Loucy (cell line): Measurements from ENCODE around the gene SPTB.

Experiments used
- H2AFZ ChIP-seq: fragments of 200-600 bp; sonication (generic); 2 replicates; pipeline ENCODE4 v1.6.0; 2016; ENCODE audit warnings: antibody characterized with exemption, mild to moderate bottlenecking, low read length, moderate library complexity
- H3F3A ChIP-seq: fragments of 200-600 bp; 2 replicates; pipeline ENCODE4 v1.6.0; 2016; ENCODE audit warnings: antibody characterized with exemption, low read depth, mild to moderate bottlenecking
- H3K27me3 ChIP-seq: fragments of 200-600 bp; sonication (generic); 2 replicates; pipeline ENCODE4 v1.6.1; 2014; ENCODE audit warnings: low read length, mild to moderate bottlenecking; ENCODE audit not compliant: insufficient read depth, poor library complexity, severe bottlenecking
- H3K36me3 ChIP-seq: fragments of 200-600 bp; sonication (generic); 2 replicates; pipeline ENCODE4 v1.6.1; 2016; ENCODE audit warnings: low read length; ENCODE audit not compliant: insufficient read depth
- H3K4me1 ChIP-seq: fragments of 200-600 bp; sonication (generic); 2 replicates; pipeline ENCODE4 v1.5.1; 2014; ENCODE audit warnings: low read length, mild to moderate bottlenecking; ENCODE audit not compliant: insufficient read depth, poor library complexity, severe bottlenecking
- H3K4me2 ChIP-seq: fragments of 200-600 bp; sonication (generic); 2 replicates; pipeline ENCODE4 v1.6.0; 2014; ENCODE audit warnings: antibody characterized with exemption, low read length, low read depth, mild to moderate bottlenecking; ENCODE audit not compliant: poor library complexity, severe bottlenecking
- H3K4me3 ChIP-seq: fragments of 200-600 bp; sonication (generic); 2 replicates; pipeline ENCODE4 v1.5.1; 2014; ENCODE audit warnings: low read length, mild to moderate bottlenecking, mixed read lengths; ENCODE audit not compliant: poor library complexity, severe bottlenecking
- H3K79me2 ChIP-seq: fragments of 200-600 bp; sonication (generic); 2 replicates; pipeline ENCODE4 v1.6.1; 2014; ENCODE audit warnings: low read length; ENCODE audit not compliant: insufficient read depth
- H3K9ac ChIP-seq: fragments of 200-600 bp; sonication (generic); 2 replicates; pipeline ENCODE4 v1.6.0; 2014; ENCODE audit warnings: mild to moderate bottlenecking, low read depth, low read length, moderate library complexity; ENCODE audit not compliant: poor library complexity, severe bottlenecking
- H3K9me2 ChIP-seq: fragments of 200-600 bp; sonication (generic); replicated peaks from 2 replicates; pipeline ENCODE4 v1.6.1; 2016; ENCODE audit warnings: low read depth, low read length, mixed read lengths
- H3K9me3 ChIP-seq: fragments of 200-600 bp; sonication (generic); 2 replicates; pipeline ENCODE4 v1.6.1; 2014; ENCODE audit warnings: mild to moderate bottlenecking, antibody characterized with exemption, low read length, low read depth; ENCODE audit not compliant: insufficient read depth
- H4K20me1 ChIP-seq: fragments of 200-600 bp; sonication (generic); 2 replicates; pipeline ENCODE4 v1.6.0; 2014; ENCODE audit warnings: antibody characterized with exemption, low read length, mild to moderate bottlenecking; ENCODE audit not compliant: insufficient read depth, poor library complexity, severe bottlenecking
- EZH2phosphoT487 ChIP-seq: fragments of 200-600 bp; IDR thresholded peaks from 2 replicates; pipeline ENCODE4 v1.6.1; 2018; ENCODE audit warnings: antibody characterized with exemption, mild to moderate bottlenecking, moderate library complexity, borderline replicate concordance
- TF ChIP-seq, protein P1 (sequence below): fragments of 200-600 bp; sonication (generic); conservative IDR thresholded peaks from 2 replicates; pipeline ENCODE4 v1.5.1; 2014; ENCODE audit warnings: mild to moderate bottlenecking, antibody characterized with exemption, low read length

SPTB gene

DNA sequence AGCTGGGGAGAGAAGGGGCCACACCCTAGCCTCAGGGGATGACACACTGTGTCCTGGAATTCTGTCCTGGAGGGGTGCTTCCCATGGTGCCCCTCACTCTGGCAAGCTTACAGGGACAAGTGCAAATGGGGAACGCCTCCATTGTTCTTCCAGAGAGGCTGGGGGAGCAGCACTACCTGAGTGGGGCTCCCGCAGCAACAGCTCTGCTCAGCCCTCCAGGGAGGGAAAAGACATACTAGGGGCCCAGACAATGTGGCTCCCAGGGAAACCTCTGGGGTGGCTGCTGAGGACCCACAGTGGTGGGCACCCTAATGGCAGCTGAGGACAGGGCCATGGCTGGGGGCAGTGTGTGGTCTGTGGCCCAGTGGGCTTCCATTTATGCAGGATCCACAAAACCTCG is 106.1 kb downstream of the SPTB start:
- TF ChIP-seq, protein P1, sequence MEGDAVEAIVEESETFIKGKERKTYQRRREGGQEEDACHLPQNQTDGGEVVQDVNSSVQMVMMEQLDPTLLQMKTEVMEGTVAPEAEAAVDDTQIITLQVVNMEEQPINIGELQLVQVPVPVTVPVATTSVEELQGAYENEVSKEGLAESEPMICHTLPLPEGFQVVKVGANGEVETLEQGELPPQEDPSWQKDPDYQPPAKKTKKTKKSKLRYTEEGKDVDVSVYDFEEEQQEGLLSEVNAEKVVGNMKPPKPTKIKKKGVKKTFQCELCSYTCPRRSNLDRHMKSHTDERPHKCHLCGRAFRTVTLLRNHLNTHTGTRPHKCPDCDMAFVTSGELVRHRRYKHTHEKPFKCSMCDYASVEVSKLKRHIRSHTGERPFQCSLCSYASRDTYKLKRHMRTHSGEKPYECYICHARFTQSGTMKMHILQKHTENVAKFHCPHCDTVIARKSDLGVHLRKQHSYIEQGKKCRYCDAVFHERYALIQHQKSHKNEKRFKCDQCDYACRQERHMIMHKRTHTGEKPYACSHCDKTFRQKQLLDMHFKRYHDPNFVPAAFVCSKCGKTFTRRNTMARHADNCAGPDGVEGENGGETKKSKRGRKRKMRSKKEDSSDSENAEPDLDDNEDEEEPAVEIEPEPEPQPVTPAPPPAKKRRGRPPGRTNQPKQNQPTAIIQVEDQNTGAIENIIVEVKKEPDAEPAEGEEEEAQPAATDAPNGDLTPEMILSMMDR, result no peak
- TF ChIP-seq EZH2phosphoT487, result no peak
- H3K4me1 ChIP-seq, result peaks cover 6% of the 10 kb centered on the region
- H3K4me3 ChIP-seq, result no peak overlapping the region
- no peaks in the 10 kb centered on the region for H3K9me3 ChIP-seq
- H3K27me3 ChIP-seq, result no peaks in the 10 kb centered on the region
- H3K9ac ChIP-seq, result no peak overlapping the region
- H4K20me1 ChIP-seq, result no peaks in the 10 kb centered on the region
- H2AFZ ChIP-seq, result no peak overlapping the region
- no peaks in the 10 kb centered on the region for H3K9me2 ChIP-seq
- H3K79me2 ChIP-seq, result no peaks in the 10 kb centered on the region
- no peak overlapping the region for H3K4me2 ChIP-seq
- H3K36me3 ChIP-seq, result no peaks in the 10 kb centered on the region
- H3F3A ChIP-seq, result no peaks in the 10 kb centered on the region

DNA sequence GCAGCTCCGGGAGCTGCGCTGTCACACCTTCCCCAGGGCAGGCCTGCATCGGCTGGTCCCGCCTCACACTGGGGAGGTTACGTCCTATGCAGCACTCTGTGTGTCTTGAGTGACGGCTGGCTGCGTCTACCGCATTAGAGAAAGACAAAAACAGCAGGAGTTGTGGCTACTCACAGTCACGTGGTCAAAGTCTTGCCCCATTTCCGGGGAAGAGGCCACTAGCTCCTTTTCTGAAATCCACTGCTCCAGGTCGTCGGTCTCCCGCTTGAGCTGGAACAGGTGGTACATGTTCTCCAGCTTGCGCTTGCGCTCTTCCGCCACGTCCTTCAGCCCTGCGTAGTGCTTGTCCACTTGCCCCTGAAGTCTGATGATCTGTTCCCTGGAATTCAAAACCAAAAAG is 106.7 kb downstream of the SPTB start:
- H3K9ac ChIP-seq, result no peak overlapping the region
- no peak overlapping the region for H3K4me2 ChIP-seq
- H3K9me2 ChIP-seq, result no peaks in the 10 kb centered on the region
- H4K20me1 ChIP-seq, result no peaks in the 10 kb centered on the region
- H3K4me3 ChIP-seq, result no peak overlapping the region
- H3K79me2 ChIP-seq, result no peaks in the 10 kb centered on the region
- no peak for TF ChIP-seq EZH2phosphoT487
- TF ChIP-seq, protein P1, result no peak
- no peak overlapping the region for H2AFZ ChIP-seq
- no peaks in the 10 kb centered on the region for H3K9me3 ChIP-seq
- no peaks in the 10 kb centered on the region for H3K27me3 ChIP-seq
- no peaks in the 10 kb centered on the region for H3F3A ChIP-seq
- no peaks in the 10 kb centered on the region for H3K36me3 ChIP-seq
- H3K4me1 ChIP-seq, result peaks cover 6% of the 10 kb centered on the region

DNA sequence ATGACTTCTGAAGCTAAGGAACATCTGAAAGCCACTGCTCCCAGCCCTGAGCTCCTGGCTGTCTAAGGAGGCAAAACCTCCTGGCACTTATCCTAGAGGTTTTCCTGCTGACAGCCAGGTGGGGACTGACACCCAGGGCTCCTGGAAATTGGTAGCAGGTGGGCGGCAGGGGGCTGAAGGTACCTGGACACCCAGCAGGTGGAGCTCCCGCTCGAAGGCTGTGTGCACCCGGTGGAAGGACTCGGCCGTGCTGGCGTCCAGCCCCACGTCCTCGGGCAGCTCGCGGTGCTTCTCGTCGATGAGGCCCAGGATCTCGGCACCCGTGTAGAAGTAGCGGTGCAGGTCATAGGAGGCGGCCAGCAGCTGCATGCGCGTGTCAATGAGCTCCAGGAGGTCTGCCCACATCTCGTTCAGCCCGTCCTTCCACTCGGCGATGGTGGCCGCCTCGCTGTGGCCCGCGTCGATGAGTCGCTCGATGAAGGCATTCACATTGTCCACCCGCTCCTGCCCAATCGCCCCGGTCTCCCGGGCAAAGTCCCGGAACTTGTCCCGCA is 107.2 kb downstream of the SPTB start:
- Histone ChIP-seq H3K9ac (no peak overlapping the region), H3K79me2 (no peaks in the 10 kb centered on the region), H3F3A (no peaks in the 10 kb centered on the region), H3K36me3 (no peaks in the 10 kb centered on the region), H3K27me3 (no peaks in the 10 kb centered on the region), H3K9me2 (no peaks in the 10 kb centered on the region), H4K20me1 (no peaks in the 10 kb centered on the region), H3K4me1 (peaks cover 6% of the 10 kb centered on the region), H2AFZ (no peak overlapping the region), H3K4me2 (no peak overlapping the region), H3K9me3 (no peaks in the 10 kb centered on the region), H3K4me3 (no peak overlapping the region)
- TF ChIP-seq, protein P1, result no peak
- no peak for TF ChIP-seq EZH2phosphoT487
